SHP77 (cell line): ENCODE data around the gene TCF19.

Experiments
- DNase-seq, 2 experiments: peaks; one replicate each; lab custom pipeline; 2025; lab: John Stamatoyannopoulos, UW

Gene TCF19

DNA sequence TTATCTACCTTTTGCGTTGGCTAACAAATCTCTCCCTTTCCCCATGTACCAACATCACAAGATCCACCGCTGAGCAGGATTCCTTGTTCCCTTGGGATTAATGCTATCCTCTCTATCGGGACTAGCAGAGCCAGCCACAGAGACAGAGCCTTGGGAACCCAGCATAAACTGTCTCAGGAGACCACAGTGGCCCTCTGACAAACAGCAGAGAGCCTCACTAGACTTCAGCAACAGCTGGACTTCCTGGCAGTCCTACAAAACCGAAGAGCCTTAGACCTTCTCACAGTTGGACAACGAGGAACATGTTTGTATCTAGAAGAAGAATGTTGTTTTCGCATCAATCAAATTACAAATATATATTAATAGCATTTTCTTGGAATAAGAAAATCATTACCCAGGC is 51.7 kb downstream of the TCF19 start:
- DNase-seq: no peak

DNA sequence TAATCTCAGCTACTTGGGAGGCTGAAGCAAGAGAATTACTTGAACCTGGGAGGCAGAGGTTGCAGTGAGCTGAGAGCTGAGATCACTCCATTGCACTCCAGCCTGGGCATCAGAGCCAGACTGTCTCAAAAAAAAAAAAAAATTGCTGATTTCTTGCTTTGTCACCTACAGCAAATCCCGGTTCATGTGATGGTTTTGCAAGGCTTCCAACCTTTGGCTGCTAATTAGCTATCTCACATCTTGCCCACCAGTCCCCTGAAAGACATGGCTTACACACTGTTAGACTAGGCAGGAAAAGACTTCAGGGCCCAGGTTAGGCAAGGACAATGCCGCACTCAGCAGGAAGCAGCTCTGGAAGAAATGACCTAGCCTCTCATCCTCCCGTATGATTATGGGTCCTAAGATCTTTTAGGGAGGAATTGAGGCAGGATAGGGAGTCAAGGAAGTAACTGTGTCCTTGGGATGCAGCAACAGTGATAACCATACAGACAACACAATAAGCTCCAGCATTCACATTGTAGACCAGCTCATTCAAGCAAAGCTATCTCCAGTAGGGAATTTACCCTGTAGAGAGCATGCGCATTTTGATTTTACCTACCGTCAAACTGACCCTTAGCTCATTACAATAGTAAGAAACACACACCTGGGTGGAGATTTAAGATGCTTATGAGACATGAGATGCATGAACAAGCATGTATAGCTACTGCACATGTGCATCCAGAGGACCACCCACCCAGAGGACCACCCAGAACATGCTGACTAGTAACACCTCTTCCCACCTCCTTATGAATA is 52.5 kb downstream of the TCF19 start:
- DNase-seq: no peak
